GM12873 (cell line): ENCODE results near the gene FUBP1.

Experiments used
- CTCF ChIP-seq: IDR thresholded peaks from 2 replicates; pipeline ENCODE4 v1.5.1; 2012; ENCODE audit warnings: low read depth, mild to moderate bottlenecking, moderate library complexity, low read length, control low read depth; ENCODE audit not compliant: insufficient read depth; ENCODE audit errors: missing control alignments

FUBP1 gene

GRCh38 chr1:77906019-77906545 lies 72.8 kb downstream of the FUBP1 start:
- TF ChIP-seq CTCF = no peak

GRCh38 chr1:77905603-77906002 lies 73.3 kb downstream of the FUBP1 start:
- no peak for TF ChIP-seq CTCF

GRCh38 chr1:77900687-77901293 lies 78.1 kb downstream of the FUBP1 start:
- peak; percentile 65 for TF ChIP-seq CTCF

- TF ChIP-seq CTCF = no peak
Observed at GRCh38 chr1:77899647-77900320, 79.1 kb downstream of the FUBP1 start.
